Measurements from ENCODE around the gene MYCBP2. TPM values are rescaled to one million over a fixed set of nuclear protein-coding genes. Genes with fewer than 3 reads are reported as not detected.

MYCBP2 gene
- total RNA-seq, 2 experiments from 2014 or later, result 97.5 to 101 TPM

DNA sequence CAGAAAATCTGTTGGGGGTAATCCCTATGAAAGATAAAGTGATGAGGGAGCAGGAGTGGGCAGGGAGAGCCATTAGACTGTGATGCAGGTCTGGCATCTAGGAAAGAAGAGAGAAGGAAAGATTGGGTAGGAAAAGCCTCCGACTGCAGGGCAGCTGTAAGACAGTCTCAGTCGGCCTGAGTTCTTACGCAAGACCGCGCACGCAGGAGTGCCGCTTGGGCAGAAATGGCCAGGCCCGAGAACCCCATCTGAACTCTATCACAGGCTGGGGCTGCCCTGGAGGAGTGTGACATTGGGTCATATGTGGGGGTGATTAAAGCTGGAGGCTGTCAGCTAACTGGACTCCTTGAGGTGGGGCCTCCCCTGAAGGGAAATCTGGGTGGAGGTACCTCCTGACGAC is 286.1 kb downstream of the MYCBP2 start:
- Mint-ChIP-seq H3K4me1 (ENCODE audit: low read depth) (no peaks in the 10 kb centered on the region), H3K9me3 (no peaks in the 10 kb centered on the region), H3K36me3 (ENCODE audit: low read depth) (peaks cover 3% of the 10 kb centered on the region), H3K4me3 (no peak overlapping the region), H3K27me3 (no peaks in the 10 kb centered on the region), H3K27ac (no peak overlapping the region)
- ATAC-seq (no peak), DNase-seq (no peak)
- CTCF ChIA-PET, result no interaction called here
- TF ChIP-seq, protein P1, sequence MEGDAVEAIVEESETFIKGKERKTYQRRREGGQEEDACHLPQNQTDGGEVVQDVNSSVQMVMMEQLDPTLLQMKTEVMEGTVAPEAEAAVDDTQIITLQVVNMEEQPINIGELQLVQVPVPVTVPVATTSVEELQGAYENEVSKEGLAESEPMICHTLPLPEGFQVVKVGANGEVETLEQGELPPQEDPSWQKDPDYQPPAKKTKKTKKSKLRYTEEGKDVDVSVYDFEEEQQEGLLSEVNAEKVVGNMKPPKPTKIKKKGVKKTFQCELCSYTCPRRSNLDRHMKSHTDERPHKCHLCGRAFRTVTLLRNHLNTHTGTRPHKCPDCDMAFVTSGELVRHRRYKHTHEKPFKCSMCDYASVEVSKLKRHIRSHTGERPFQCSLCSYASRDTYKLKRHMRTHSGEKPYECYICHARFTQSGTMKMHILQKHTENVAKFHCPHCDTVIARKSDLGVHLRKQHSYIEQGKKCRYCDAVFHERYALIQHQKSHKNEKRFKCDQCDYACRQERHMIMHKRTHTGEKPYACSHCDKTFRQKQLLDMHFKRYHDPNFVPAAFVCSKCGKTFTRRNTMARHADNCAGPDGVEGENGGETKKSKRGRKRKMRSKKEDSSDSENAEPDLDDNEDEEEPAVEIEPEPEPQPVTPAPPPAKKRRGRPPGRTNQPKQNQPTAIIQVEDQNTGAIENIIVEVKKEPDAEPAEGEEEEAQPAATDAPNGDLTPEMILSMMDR (IDR thresholded peaks at IDR 0.05), result no peak
- intact Hi-C loops (cut with micrococcal nuclease), result no loop called here
- POLR2A ChIA-PET, result no interaction called here

DNA sequence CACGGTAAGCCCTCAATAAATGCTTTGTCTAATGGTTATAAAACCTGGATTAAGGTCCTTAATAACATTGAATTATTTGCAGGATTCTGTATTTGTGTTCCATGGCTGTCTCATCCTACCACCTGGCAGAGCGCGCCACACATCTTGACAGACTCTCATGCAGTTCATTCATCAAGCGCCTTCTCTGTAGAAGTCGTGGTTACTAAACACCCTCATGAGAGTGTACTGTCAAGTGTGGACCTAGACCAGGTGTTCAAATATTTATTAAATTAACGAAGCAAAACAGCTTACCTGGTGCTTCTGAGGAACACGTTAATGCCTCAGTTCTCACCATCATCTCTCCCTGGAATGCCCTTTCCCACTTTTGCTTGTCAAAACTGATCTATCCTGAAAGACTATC is 286.8 kb downstream of the MYCBP2 start:
- CTCF ChIA-PET, result no interaction called here
- intact Hi-C loops (cut with micrococcal nuclease), result no loop called here
- TF ChIP-seq, protein P1 (IDR thresholded peaks at IDR 0.05), result no peak
- Mint-ChIP-seq H3K27me3 (no peaks in the 10 kb centered on the region), H3K9me3 (no peaks in the 10 kb centered on the region), H3K36me3 (ENCODE audit: low read depth) (peaks cover under 1% of the 10 kb centered on the region), H3K4me3 (no peak overlapping the region), H3K27ac (no peak overlapping the region), H3K4me1 (ENCODE audit: low read depth) (no peaks in the 10 kb centered on the region)
- POLR2A ChIA-PET, result no interaction called here
- DNase-seq (no peak), ATAC-seq (no peak)

DNA sequence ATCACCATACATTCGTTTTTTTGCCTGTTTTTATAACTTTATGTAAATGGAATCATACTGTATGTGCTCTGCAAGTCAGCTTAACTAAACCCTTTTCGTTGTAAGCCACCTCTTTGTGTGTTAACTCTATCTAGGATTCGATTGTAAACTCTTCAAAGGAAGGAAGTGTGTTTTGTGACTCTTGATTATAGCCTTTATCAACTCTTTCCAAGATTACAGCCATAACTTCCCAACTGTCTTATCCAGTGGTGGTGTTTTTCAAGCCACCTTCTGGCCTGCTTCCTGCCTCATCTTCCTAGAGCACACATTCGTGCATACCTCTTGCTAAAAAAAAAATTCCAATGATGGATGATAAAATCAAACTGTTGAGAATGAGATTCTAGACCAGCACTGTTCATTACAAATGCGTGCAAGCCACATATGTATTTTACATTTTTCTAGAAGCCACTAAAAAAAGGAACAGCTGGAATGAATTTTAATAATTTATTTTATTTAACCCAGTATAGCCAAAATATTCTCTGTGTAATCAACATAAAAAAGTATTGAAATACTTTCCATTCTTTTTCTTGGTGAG is 287.9 kb downstream of the MYCBP2 start:
- Mint-ChIP-seq H3K36me3 (ENCODE audit: low read depth) (no peaks in the 10 kb centered on the region), H3K4me1 (ENCODE audit: low read depth) (peaks cover 6% of the 10 kb centered on the region), H3K9me3 (no peaks in the 10 kb centered on the region), H3K27me3 (peaks cover 3% of the 10 kb centered on the region), H3K4me3 (no peak overlapping the region), H3K27ac (no peak overlapping the region)
- POLR2A ChIA-PET, result no interaction called here
- CTCF ChIA-PET, result no interaction called here
- TF ChIP-seq, protein P1 (IDR thresholded peaks at IDR 0.05), result no peak
- no peak for DNase-seq
- intact Hi-C loops (cut with micrococcal nuclease), result no loop called here
- no peak for ATAC-seq

DNA sequence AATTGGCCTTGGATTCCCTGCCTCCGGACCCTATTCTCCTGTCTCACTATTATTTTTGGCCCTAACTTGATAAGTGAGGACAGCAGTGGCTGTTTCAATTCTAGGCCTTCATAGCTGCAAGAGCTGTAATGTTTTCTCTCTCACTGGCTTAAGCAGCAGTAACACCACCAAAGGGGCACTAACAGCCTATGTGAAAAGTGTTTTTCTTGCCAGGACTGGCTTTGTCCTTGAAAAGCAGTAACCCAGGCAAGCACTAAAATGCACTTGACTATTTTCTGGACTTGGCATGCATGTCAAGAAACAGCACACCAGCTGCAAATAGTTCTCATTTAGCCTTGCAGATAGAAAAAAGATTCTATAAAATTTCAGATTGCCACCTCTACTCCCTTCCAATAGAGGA is 290.6 kb downstream of the MYCBP2 start:
- peaks cover 13% of the 10 kb centered on the region for H3K4me1 Mint-ChIP-seq (ENCODE audit: low read depth)
- intact Hi-C loops (cut with micrococcal nuclease), result no loop called here

DNA sequence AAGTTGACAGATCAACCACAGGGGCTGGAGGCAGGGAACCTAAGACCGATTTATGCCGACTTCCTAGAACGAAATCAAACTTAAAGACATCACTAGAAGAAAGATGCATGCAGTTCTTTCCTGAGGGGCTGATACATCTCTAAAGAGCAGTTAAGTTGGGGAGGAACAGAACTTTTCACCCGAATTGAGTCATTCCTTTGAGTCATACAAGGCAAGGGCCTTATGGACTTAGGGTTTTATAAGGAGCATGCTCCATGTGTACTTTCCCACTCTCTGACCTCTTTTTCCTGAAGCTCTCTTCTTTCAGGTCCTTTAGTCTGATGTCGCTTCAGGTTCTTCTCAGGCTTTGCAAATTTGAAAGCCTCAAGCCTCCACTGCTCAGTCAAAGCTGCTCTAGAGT is 292.0 kb downstream of the MYCBP2 start:
- DNase-seq (no peak), ATAC-seq (no peak)
- peaks cover 15% of the 10 kb centered on the region for H3K4me1 Mint-ChIP-seq (ENCODE audit: low read depth)
- TF ChIP-seq, protein P1 (IDR thresholded peaks at IDR 0.05), result no peak
- H3K4me3 Mint-ChIP-seq, result no peak overlapping the region
- POLR2A ChIA-PET, result no interaction called here
- no peak overlapping the region for H3K27ac Mint-ChIP-seq
- CTCF ChIA-PET, result interaction anchor here (1.0 kb wide), 1 partner anchor 26 kb away, joined by 3 read pairs; no protein-coding TSS in a partner anchor
- H3K27me3 Mint-ChIP-seq, result peaks cover 3% of the 10 kb centered on the region
- no peaks in the 10 kb centered on the region for H3K36me3 Mint-ChIP-seq (ENCODE audit: low read depth)
- no peaks in the 10 kb centered on the region for H3K9me3 Mint-ChIP-seq
- intact Hi-C loops (cut with micrococcal nuclease), result no loop called here

More for the DNA sequence above, 290.6 kb downstream of the MYCBP2 start:
- Mint-ChIP-seq H3K9me3 (no peaks in the 10 kb centered on the region), H3K4me3 (no peak overlapping the region), H3K36me3 (ENCODE audit: low read depth) (no peaks in the 10 kb centered on the region), H3K27ac (no peak overlapping the region), H3K27me3 (peaks cover 3% of the 10 kb centered on the region)
- DNase-seq (no peak), ATAC-seq (no peak)
- POLR2A ChIA-PET, result interaction anchor here (0.7 kb wide), 1 partner anchor 60 kb away, joined by 3 read pairs; no protein-coding TSS in a partner anchor
- TF ChIP-seq, protein P1 (IDR thresholded peaks at IDR 0.05), result no peak
- CTCF ChIA-PET, result no interaction called here

All from activated CD8-positive, alpha-beta T cell treated with anti-CD3 and anti-CD28 coated beads for 36 hours (primary cell).